IMR-90 (cell line): ENCODE data around the gene CDKN2D. TPM values are rescaled to one million over a fixed set of nuclear protein-coding genes. Genes with fewer than 3 reads are reported as not detected.

ENCODE experiments used
- ATAC-seq: fragments of 200-7000 bp; cut with Tn5 transposase; 2 replicates; pipeline ENCODE4 v1.9.1; 2020; ENCODE audit warnings: low read depth, mild to moderate bottlenecking, moderate library complexity
- BruUV-seq: library from RNA; stranded (reverse); fragments of 400-500 nt; replicated peaks from 2 replicates; lab custom pipeline; 2021; lab: Mats Ljungman, UMichigan
- CTCF ChIA-PET: fragments of 300-600 bp; formaldehyde crosslinking; extraction: SDS; loops from one replicate; lab custom pipeline; 2021; ENCODE audit warnings: antibody characterized with exemption; lab: Yijun Ruan, JAX
- POLR2A ChIA-PET: fragments of 300-600 bp; sonication (Branson Sonifier 250); formaldehyde crosslinking; loops from one replicate; lab custom pipeline; 2022; ENCODE audit warnings: antibody characterized with exemption; ENCODE audit not compliant: unreplicated experiment; lab: Charles Lee
- DNase-seq: peaks from one replicate; pipeline ENCODE4 v3.0.0; 2013
- H2AFZ ChIP-seq: replicated peaks from 2 replicates; pipeline ENCODE3; 2013; ENCODE audit warnings: low read length, mild to moderate bottlenecking; ENCODE audit not compliant: poor library complexity
- H2AK5ac ChIP-seq: 2 replicates; pipeline ENCODE4 v1.6.1; 2013; ENCODE audit warnings: low read depth, low read length, inconsistent platforms
- H2AK9ac ChIP-seq: replicated peaks from 2 replicates; pipeline ENCODE3; 2013; ENCODE audit warnings: mild to moderate bottlenecking, low read depth, low read length, moderate library complexity; ENCODE audit not compliant: poor library complexity
- H2BK120ac ChIP-seq: 2 replicates; pipeline ENCODE4 v1.6.1; 2013; ENCODE audit warnings: low read depth, low read length, inconsistent platforms
- H2BK15ac ChIP-seq: 3 replicates; pipeline ENCODE4 v1.6.1; 2013; ENCODE audit warnings: low read depth, low read length, inconsistent platforms
- H2BK20ac ChIP-seq: 2 replicates; pipeline ENCODE4 v1.6.1; 2013; ENCODE audit warnings: low read depth, mild to moderate bottlenecking, inconsistent platforms, low read length, moderate library complexity
- H2BK5ac ChIP-seq: 2 replicates; pipeline ENCODE4 v1.6.1; 2013; ENCODE audit warnings: mild to moderate bottlenecking, low read depth, low read length, inconsistent platforms; ENCODE audit not compliant: poor library complexity, severe bottlenecking
- H3K14ac ChIP-seq: replicated peaks from 2 replicates; pipeline ENCODE4 v1.6.1; 2013; ENCODE audit warnings: low read depth, low read length, inconsistent platforms
- H3K18ac ChIP-seq: 2 replicates; pipeline ENCODE4 v1.6.1; 2013; ENCODE audit warnings: low read depth, low read length, control low read depth
- H3K23ac ChIP-seq: 2 replicates; pipeline ENCODE4 v1.6.1; 2013; ENCODE audit warnings: low read depth, low read length, inconsistent platforms
- H3K27ac ChIP-seq: 2 replicates; pipeline ENCODE4 v1.5.1; 2013; ENCODE audit warnings: mild to moderate bottlenecking, control low read depth, low read length; ENCODE audit not compliant: insufficient read depth
- H3K27me3 ChIP-seq: 2 replicates; pipeline ENCODE4 v1.6.1; 2013; ENCODE audit warnings: low read length; ENCODE audit not compliant: control insufficient read depth, insufficient read depth
- H3K36me3 ChIP-seq: 2 replicates; pipeline ENCODE4 v1.6.1; 2013; ENCODE audit warnings: low read length, mixed read lengths; ENCODE audit not compliant: control insufficient read depth, insufficient read depth
- H3K4ac ChIP-seq: 2 replicates; pipeline ENCODE4 v1.6.1; 2013; ENCODE audit warnings: low read depth, low read length, inconsistent platforms
- H3K4me1 ChIP-seq: 2 replicates; pipeline ENCODE4 v1.6.1; 2013; ENCODE audit warnings: low read length, mixed read lengths; ENCODE audit not compliant: control insufficient read depth, insufficient read depth
- H3K4me2 ChIP-seq: 2 replicates; pipeline ENCODE4 v1.6.1; 2013; ENCODE audit warnings: low read depth, mild to moderate bottlenecking, control low read depth, low read length, moderate library complexity
- H3K4me3 ChIP-seq: 2 replicates; pipeline ENCODE4 v1.5.1; 2013; ENCODE audit warnings: low read depth, mild to moderate bottlenecking, control low read depth, low read length, moderate library complexity; ENCODE audit not compliant: insufficient read depth
- H3K56ac ChIP-seq: 2 replicates; pipeline ENCODE4 v1.6.1; 2013; ENCODE audit warnings: low read length, inconsistent platforms; ENCODE audit not compliant: insufficient read depth; ENCODE audit errors: extremely low read depth
- H3K79me1 ChIP-seq, 2 experiments: 2 replicates each; pipeline ENCODE4 v1.6.1; 2013; ENCODE audit warnings: low read length in 2 of 2, inconsistent platforms in 1 of 2, low read depth in 1 of 2
- H3K9ac ChIP-seq: 2 replicates; pipeline ENCODE4 v1.6.1; 2013; ENCODE audit warnings: low read depth, low read length, control low read depth
- H3K9me1 ChIP-seq: 2 replicates; pipeline ENCODE4 v1.6.1; 2013; ENCODE audit warnings: low read length, inconsistent platforms; ENCODE audit not compliant: insufficient read depth
- H3K9me3 ChIP-seq: 2 replicates; pipeline ENCODE4 v1.6.1; 2013; ENCODE audit warnings: low read length; ENCODE audit not compliant: control insufficient read depth, insufficient read depth
- H4K20me1 ChIP-seq: 2 replicates; pipeline ENCODE4 v1.6.1; 2013; ENCODE audit warnings: low read length, inconsistent platforms; ENCODE audit not compliant: insufficient read depth
- H4K5ac ChIP-seq: 2 replicates; pipeline ENCODE4 v1.6.1; 2013; ENCODE audit warnings: mild to moderate bottlenecking, low read depth, low read length, control low read depth
- H4K8ac ChIP-seq, 2 experiments: 2 replicates each; pipeline ENCODE4 v1.6.1; 2013; ENCODE audit warnings: low read depth in 2 of 2, low read length in 2 of 2, control low read depth in 1 of 2, inconsistent platforms in 1 of 2
- H4K91ac ChIP-seq: 2 replicates; pipeline ENCODE4 v1.6.1; 2013; ENCODE audit warnings: low read depth, low read length, inconsistent platforms; ENCODE audit not compliant: insufficient read depth
- BHLHE40 ChIP-seq: fragments of 150-350 bp; IDR thresholded peaks from 2 replicates; pipeline ENCODE4 v1.6.1; 2016; ENCODE audit warnings: mild to moderate bottlenecking, low read depth, low read length
- CEBPB ChIP-seq: IDR thresholded peaks from 2 replicates; pipeline ENCODE4 v1.6.1; 2012; ENCODE audit warnings: low read depth, low read length, improper control_type of control experiment
- FOS ChIP-seq: fragments of 150-350 bp; IDR thresholded peaks from 2 replicates; pipeline ENCODE4 v1.6.1; 2016; ENCODE audit warnings: low read depth, low read length
- MAFK ChIP-seq: IDR thresholded peaks from 2 replicates; pipeline ENCODE4 v1.6.1; 2012; ENCODE audit warnings: low read depth, low read length, improper control_type of control experiment
- MAZ ChIP-seq: IDR thresholded peaks from 2 replicates; pipeline ENCODE4 v1.6.1; 2012; ENCODE audit warnings: low read depth, mild to moderate bottlenecking, low read length, improper control_type of control experiment, moderate library complexity, borderline replicate concordance
- MXI1 ChIP-seq: IDR thresholded peaks from 2 replicates; pipeline ENCODE4 v1.6.1; 2012; ENCODE audit warnings: low read depth, mild to moderate bottlenecking, low read length, moderate library complexity, borderline replicate concordance
- NFE2L2 ChIP-seq: fragments of 150-350 bp; IDR thresholded peaks from 2 replicates; pipeline ENCODE4 v1.6.1; 2016; ENCODE audit warnings: low read depth, mild to moderate bottlenecking, low read length
- POLR2A ChIP-seq: IDR thresholded peaks from 2 replicates; pipeline ENCODE4 v1.6.1; 2012; ENCODE audit warnings: mild to moderate bottlenecking, low read depth, low read length
- RAD21 ChIP-seq: IDR thresholded peaks from 2 replicates; pipeline ENCODE4 v1.6.1; 2012; ENCODE audit warnings: low read length, improper control_type of control experiment
- WGBS, 2 experiments: methylation state at CpG; one replicate each; pipeline versions ENCODE4 v1.1.5 to v1.1.7; 2013; ENCODE audit warnings: missing lambda C conversion rate in 2 of 2; ENCODE audit not compliant: insufficient read length in 1 of 2; ENCODE audit errors: extremely low coverage in 2 of 2; 5-methylcytosine and 5-hydroxymethylcytosine counted together
- dilution Hi-C: fragments of 300-500 bp; cut with HindIII; formaldehyde crosslinking; loops from one replicate; pipeline ENCODE4 v1.14.3; 2018; ENCODE audit warnings: low sequenced_read_pairs; ENCODE audit not compliant: unreplicated experiment
- in situ Hi-C: fragments of 300-500 bp; cut with MboI; formaldehyde crosslinking; loops from 3 replicates; pipeline ENCODE4 v1.14.3; 2019; ENCODE audit warnings: low sequenced_read_pairs, inconsistent platforms, mixed read lengths
- intact Hi-C: fragments of 100-400 bp; cut with micrococcal nuclease; formaldehyde crosslinking; loops from 2 replicates; pipeline ENCODE4 v1.10.0; 2022
- polyA plus RNA-seq, 3 experiments: library from polyadenylated mRNA; depleted of rRNA; stranded (reverse); fragments of >200 nt; gene quantifications; 2 replicates each; pipeline ENCODE4 v1.2.3, GENCODE V29; 2012; ENCODE audit warnings: low replicate concordance in 1 of 3
- total RNA-seq: library from RNA; depleted of rRNA; stranded (reverse); fragments of >200 nt; gene quantifications from 2 replicates; pipeline ENCODE4 v1.2.3, GENCODE V29; 2012
- TF ChIP-seq, protein P1 (sequence below): fragments of 150-350 bp; IDR thresholded peaks from 2 replicates; pipeline ENCODE4 v1.6.1; 2016; ENCODE audit warnings: low read depth, mild to moderate bottlenecking, low read length, moderate library complexity, borderline replicate concordance
- TF ChIP-seq, protein P2 (sequence below): fragments of 150-350 bp; IDR thresholded peaks from 2 replicates; pipeline ENCODE4 v1.6.1; 2017; ENCODE audit warnings: mild to moderate bottlenecking, antibody characterized with exemption, low read length, low read depth
- TF ChIP-seq, protein P3 (sequence below): conservative IDR thresholded peaks from 2 replicates; pipeline ENCODE4 v1.5.1; 2012; ENCODE audit warnings: mild to moderate bottlenecking, low read depth, low read length, improper control_type of control experiment

CDKN2D gene
- total and polyA plus RNA-seq, 2 of the 4 experiments (the other 2 are of a cell fraction): 3.6 to 8.5 TPM

DNA sequence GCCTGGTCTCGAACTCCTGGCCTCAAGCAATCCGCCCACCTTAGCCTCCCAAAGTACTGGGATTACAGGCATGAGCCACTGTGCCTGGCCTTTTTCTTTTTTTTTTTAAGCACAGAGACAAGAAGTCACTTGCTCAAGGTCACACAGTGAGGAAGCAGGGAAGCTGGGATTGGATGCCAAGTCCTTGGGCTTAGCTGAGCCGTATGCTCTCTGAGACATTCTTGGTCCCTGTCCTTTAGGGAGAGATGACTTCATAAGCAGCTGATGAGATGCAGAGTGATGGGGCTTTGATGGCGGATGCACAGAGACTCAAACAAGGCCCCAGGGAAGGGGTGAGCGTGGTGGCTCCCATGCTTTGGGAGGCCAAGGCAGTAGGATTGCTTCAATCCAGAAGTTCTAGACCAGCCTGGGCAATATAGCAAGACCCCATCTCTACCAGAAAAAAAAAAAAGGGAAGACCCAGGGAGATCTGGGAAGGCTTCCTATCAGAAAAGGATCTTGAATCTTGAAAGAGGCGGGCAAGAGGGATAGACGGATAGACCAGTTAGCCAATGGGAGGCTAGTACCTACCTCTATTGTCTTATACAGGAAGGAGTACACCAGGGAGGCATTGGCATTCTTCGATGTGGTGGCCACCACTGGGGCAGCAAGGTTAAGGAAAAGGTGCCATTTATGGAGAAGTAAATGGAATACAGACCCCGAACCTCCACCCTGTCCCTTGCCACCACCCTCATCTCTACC, 14.4 kb upstream of the CDKN2D start (continued):
- TF ChIP-seq MXI1: no peak

DNA sequence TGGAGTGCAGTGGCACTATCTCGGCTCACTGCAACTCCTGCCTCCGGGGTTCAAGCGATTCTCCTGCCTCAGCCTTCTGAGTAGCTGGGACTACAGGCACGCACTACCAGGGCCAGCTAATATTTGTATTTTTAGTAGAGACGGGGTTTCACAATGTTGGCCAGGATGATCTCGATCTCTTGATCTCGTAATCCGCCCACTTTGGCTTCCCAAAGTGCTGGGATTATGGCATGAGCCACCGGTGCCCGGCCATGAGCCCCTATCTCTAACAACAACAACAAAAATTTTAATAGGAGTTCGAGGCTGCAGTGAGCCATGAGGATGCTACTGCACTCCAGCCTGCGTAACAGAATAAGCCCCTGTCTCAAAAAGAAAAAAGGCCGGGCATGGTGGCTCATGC, 13.3 kb upstream of the CDKN2D start:
- H3K4me2 ChIP-seq: no peak overlapping the region
- no peaks in the 10 kb centered on the region for H3K79me1 ChIP-seq
- no peak overlapping the region for H2BK15ac ChIP-seq
- H3K4me3 ChIP-seq: no peak overlapping the region
- H4K5ac ChIP-seq: no peak overlapping the region
- H2AFZ ChIP-seq: no peak overlapping the region
- in situ Hi-C loops (loop anchor here (5.0 kb wide), 1 partner anchor 60 kb away; no protein-coding TSS in a partner anchor), dilution Hi-C loops (no loop called here), intact Hi-C loops (no loop called here)
- H2AK5ac ChIP-seq: no peak overlapping the region
- peaks cover 9% of the 10 kb centered on the region for H3K27me3 ChIP-seq
- no peaks in the 10 kb centered on the region for H3K9me1 ChIP-seq
- peaks cover under 1% of the 10 kb centered on the region; the same call in 1 of the 2 replicates for H3K4me1 ChIP-seq
- H2BK20ac ChIP-seq: no peak overlapping the region
- H3K18ac ChIP-seq: no peak overlapping the region
- ATAC-seq: no peak
- POLR2A ChIA-PET: interaction anchor here (0.6 kb wide), 1 partner anchor 82 kb away, joined by 5 read pairs; no protein-coding TSS in a partner anchor
- no peak overlapping the region for H3K9ac ChIP-seq
- no peak overlapping the region for H3K23ac ChIP-seq
- H3K36me3 ChIP-seq: no peaks in the 10 kb centered on the region
- no peak overlapping the region for H2AK9ac ChIP-seq
- no TSS peak for BruUV-seq
- no peak for DNase-seq
- CTCF ChIA-PET: interaction anchor here (0.6 to 3.1 kb wide), 5 partner anchors 9 to 62 kb away, joined by 3 to 38 read pairs (median 6); no protein-coding TSS in a partner anchor
- no peak overlapping the region for H2BK120ac ChIP-seq
- no peaks in the 10 kb centered on the region; the same call in 1 of the 2 replicates for H4K20me1 ChIP-seq
- H3K56ac ChIP-seq: no peak overlapping the region
- H3K27ac ChIP-seq: no peak overlapping the region
- H3K9me3 ChIP-seq: no peaks in the 10 kb centered on the region; the same call in 1 of the 2 replicates
- H2BK5ac ChIP-seq: no peak overlapping the region
- no peak overlapping the region for H3K4ac ChIP-seq
- H4K91ac ChIP-seq: no peak overlapping the region
- no peak overlapping the region for H4K8ac ChIP-seq
- H3K14ac ChIP-seq: no peak overlapping the region
- 93% methylated on average over 10 of the region's 13 CpGs; no CpG with 5 or more reads in 1 of the 2 experiments for WGBS, 2 experiments
- TF ChIP-seq CEBPB: no peak
- TF ChIP-seq, protein P1, sequence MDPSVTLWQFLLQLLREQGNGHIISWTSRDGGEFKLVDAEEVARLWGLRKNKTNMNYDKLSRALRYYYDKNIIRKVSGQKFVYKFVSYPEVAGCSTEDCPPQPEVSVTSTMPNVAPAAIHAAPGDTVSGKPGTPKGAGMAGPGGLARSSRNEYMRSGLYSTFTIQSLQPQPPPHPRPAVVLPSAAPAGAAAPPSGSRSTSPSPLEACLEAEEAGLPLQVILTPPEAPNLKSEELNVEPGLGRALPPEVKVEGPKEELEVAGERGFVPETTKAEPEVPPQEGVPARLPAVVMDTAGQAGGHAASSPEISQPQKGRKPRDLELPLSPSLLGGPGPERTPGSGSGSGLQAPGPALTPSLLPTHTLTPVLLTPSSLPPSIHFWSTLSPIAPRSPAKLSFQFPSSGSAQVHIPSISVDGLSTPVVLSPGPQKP: no peak
- no peak for TF ChIP-seq MAFK
- TF ChIP-seq, protein P2, sequence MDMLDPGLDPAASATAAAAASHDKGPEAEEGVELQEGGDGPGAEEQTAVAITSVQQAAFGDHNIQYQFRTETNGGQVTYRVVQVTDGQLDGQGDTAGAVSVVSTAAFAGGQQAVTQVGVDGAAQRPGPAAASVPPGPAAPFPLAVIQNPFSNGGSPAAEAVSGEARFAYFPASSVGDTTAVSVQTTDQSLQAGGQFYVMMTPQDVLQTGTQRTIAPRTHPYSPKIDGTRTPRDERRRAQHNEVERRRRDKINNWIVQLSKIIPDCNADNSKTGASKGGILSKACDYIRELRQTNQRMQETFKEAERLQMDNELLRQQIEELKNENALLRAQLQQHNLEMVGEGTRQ: no peak
- no peak for TF ChIP-seq NFE2L2
- TF ChIP-seq POLR2A: no peak
- TF ChIP-seq, protein P3, sequence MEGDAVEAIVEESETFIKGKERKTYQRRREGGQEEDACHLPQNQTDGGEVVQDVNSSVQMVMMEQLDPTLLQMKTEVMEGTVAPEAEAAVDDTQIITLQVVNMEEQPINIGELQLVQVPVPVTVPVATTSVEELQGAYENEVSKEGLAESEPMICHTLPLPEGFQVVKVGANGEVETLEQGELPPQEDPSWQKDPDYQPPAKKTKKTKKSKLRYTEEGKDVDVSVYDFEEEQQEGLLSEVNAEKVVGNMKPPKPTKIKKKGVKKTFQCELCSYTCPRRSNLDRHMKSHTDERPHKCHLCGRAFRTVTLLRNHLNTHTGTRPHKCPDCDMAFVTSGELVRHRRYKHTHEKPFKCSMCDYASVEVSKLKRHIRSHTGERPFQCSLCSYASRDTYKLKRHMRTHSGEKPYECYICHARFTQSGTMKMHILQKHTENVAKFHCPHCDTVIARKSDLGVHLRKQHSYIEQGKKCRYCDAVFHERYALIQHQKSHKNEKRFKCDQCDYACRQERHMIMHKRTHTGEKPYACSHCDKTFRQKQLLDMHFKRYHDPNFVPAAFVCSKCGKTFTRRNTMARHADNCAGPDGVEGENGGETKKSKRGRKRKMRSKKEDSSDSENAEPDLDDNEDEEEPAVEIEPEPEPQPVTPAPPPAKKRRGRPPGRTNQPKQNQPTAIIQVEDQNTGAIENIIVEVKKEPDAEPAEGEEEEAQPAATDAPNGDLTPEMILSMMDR: no peak
- no peak for TF ChIP-seq RAD21
- no peak for TF ChIP-seq FOS
- no peak for TF ChIP-seq MAZ
- no peak for TF ChIP-seq MXI1
- TF ChIP-seq BHLHE40: no peak
